WTC11 (cell line): ENCODE measurements around the gene LAIR2. TPM values are rescaled to one million over a fixed set of nuclear protein-coding genes. Genes with fewer than 3 reads are reported as not detected.

Experiments used
- ATAC-seq: fragments of 200-7000 bp; cut with Tn5 transposase; 2 replicates; pipeline ENCODE4 v1.10.0; 2021; ENCODE audit warnings: mild to moderate bottlenecking, moderate library complexity
- CTCF ChIA-PET: fragments of 300-600 bp; sonication (Branson Sonifier 250); formaldehyde crosslinking; loops from one replicate; lab custom pipeline; 2021; ENCODE audit warnings: antibody characterized with exemption; lab: Charles Lee
- POLR2A ChIA-PET: fragments of 350-600 bp; sonication (Branson Sonifier 250); formaldehyde crosslinking; loops from one replicate; lab custom pipeline; 2021; ENCODE audit warnings: antibody characterized with exemption; lab: Charles Lee
- DNase-seq: peaks from one replicate; pipeline ENCODE4 v3.0.0; 2021; ENCODE audit warnings: low spot score
- H3K27ac Mint-ChIP-seq: 2 replicates; pipeline ENCODE4 v1.8.0; 2021; ENCODE audit warnings: mixed read lengths
- H3K27me3 Mint-ChIP-seq: 2 replicates; pipeline ENCODE4 v1.8.0; 2021; ENCODE audit warnings: low read depth, mild to moderate bottlenecking, moderate library complexity, mixed read lengths
- H3K36me3 Mint-ChIP-seq: 2 replicates; pipeline ENCODE4 v1.8.0; 2021; ENCODE audit warnings: mixed read lengths
- H3K4me1 Mint-ChIP-seq: 2 replicates; pipeline ENCODE4 v1.8.0; 2022; ENCODE audit warnings: mixed read lengths
- H3K4me3 Mint-ChIP-seq: 2 replicates; pipeline ENCODE4 v1.8.0; 2021; ENCODE audit warnings: mild to moderate bottlenecking, moderate library complexity, mixed read lengths
- H3K9me3 Mint-ChIP-seq: 2 replicates; pipeline ENCODE4 v1.8.0; 2021; ENCODE audit warnings: mixed read lengths
- CBFB ChIP-seq: sonication (generic); formaldehyde crosslinking; IDR thresholded peaks from 2 replicates; pipeline ENCODE4 v1.8.1; 2022; ENCODE audit warnings: mild to moderate bottlenecking, low read depth, missing genetic modification reagents
- CREM ChIP-seq: sonication (generic); formaldehyde crosslinking; IDR thresholded peaks from 2 replicates; pipeline ENCODE4 v1.8.1; 2022; ENCODE audit warnings: mild to moderate bottlenecking, missing genetic modification reagents, moderate library complexity
- E2F1 ChIP-seq: sonication (generic); formaldehyde crosslinking; IDR thresholded peaks from 2 replicates; pipeline ENCODE4 v1.8.0; 2022; ENCODE audit warnings: mild to moderate bottlenecking, missing genetic modification reagents
- ERG ChIP-seq: fragments of 250-450 bp; sonication (Bioruptor Pico); IDR thresholded peaks from 2 replicates; pipeline ENCODE4 v1.8.0; 2021; ENCODE audit warnings: mild to moderate bottlenecking
- ETV6 ChIP-seq: sonication (generic); formaldehyde crosslinking; IDR thresholded peaks from 2 replicates; pipeline ENCODE4 v1.8.1; 2022; ENCODE audit warnings: mild to moderate bottlenecking, missing genetic modification reagents
- FOXP1 ChIP-seq: sonication (generic); formaldehyde crosslinking; IDR thresholded peaks from 2 replicates; pipeline ENCODE4 v1.8.0; 2022; ENCODE audit warnings: missing genetic modification reagents, mild to moderate bottlenecking, moderate library complexity, borderline replicate concordance
- IRF2 ChIP-seq: sonication (generic); formaldehyde crosslinking; IDR thresholded peaks from 2 replicates; pipeline ENCODE4 v1.8.0; 2022; ENCODE audit warnings: low read depth, missing genetic modification reagents, borderline replicate concordance
- JUN ChIP-seq: sonication (generic); formaldehyde crosslinking; IDR thresholded peaks from 2 replicates; pipeline ENCODE4 v1.8.0; 2023; ENCODE audit warnings: mild to moderate bottlenecking, missing genetic modification reagents
- MXD4 ChIP-seq: fragments of 250-450 bp; sonication (Bioruptor Pico); IDR thresholded peaks from 2 replicates; pipeline ENCODE4 v1.8.0; 2021; ENCODE audit warnings: mild to moderate bottlenecking, moderate library complexity, borderline replicate concordance
- NFE2L1 ChIP-seq: sonication (generic); formaldehyde crosslinking; IDR thresholded peaks from 2 replicates; pipeline ENCODE4 v1.8.1; 2023; ENCODE audit warnings: missing genetic modification reagents
- PRDM15 ChIP-seq: sonication (generic); formaldehyde crosslinking; IDR thresholded peaks from 2 replicates; pipeline ENCODE4 v1.8.0; 2022; ENCODE audit warnings: missing genetic modification reagents
- RELA ChIP-seq: sonication (generic); formaldehyde crosslinking; IDR thresholded peaks from 2 replicates; pipeline ENCODE4 v1.8.1; 2022; ENCODE audit warnings: missing genetic modification reagents, mild to moderate bottlenecking, borderline replicate concordance
- SOX15 ChIP-seq: fragments of 250-450 bp; sonication (Bioruptor Pico); IDR thresholded peaks from 2 replicates; pipeline ENCODE4 v1.9.0; 2021; ENCODE audit warnings: mild to moderate bottlenecking
- TEAD4 ChIP-seq: sonication (generic); formaldehyde crosslinking; IDR thresholded peaks from 2 replicates; pipeline ENCODE4 v1.8.0; 2022; ENCODE audit warnings: mild to moderate bottlenecking, missing genetic modification reagents
- USF1 ChIP-seq: sonication (generic); formaldehyde crosslinking; IDR thresholded peaks from 2 replicates; pipeline ENCODE4 v1.8.0; 2022; ENCODE audit warnings: mild to moderate bottlenecking, missing genetic modification reagents
- ZNF263 ChIP-seq: sonication (generic); formaldehyde crosslinking; IDR thresholded peaks from 2 replicates; pipeline ENCODE4 v1.8.1; 2022; ENCODE audit warnings: low read depth, mild to moderate bottlenecking, moderate library complexity, missing genetic modification reagents
- ZNF317 ChIP-seq: sonication (generic); formaldehyde crosslinking; IDR thresholded peaks from 2 replicates; pipeline ENCODE4 v1.8.1; 2023; ENCODE audit warnings: low read depth, mild to moderate bottlenecking, moderate library complexity, missing genetic modification reagents, borderline replicate concordance
- ZNF396 ChIP-seq: fragments of 250-450 bp; sonication (Bioruptor Pico); IDR thresholded peaks from 2 replicates; pipeline ENCODE4 v1.8.0; 2021; ENCODE audit warnings: mild to moderate bottlenecking, moderate library complexity, borderline replicate concordance
- ZNF425 ChIP-seq: fragments of 250-450 bp; sonication (Bioruptor Pico); conservative IDR thresholded peaks from 2 replicates; pipeline ENCODE4 v1.9.0; 2021; ENCODE audit warnings: mild to moderate bottlenecking
- total RNA-seq: library from RNA; stranded (reverse); gene quantifications from 3 replicates; pipeline ENCODE4 v1.2.3, GENCODE V29; 2021
- TF ChIP-seq, protein P1 (sequence below): sonication (generic); formaldehyde crosslinking; IDR thresholded peaks from 2 replicates; pipeline ENCODE4 v1.8.1; 2023; ENCODE audit warnings: mild to moderate bottlenecking, missing genetic modification reagents, moderate library complexity
- TF ChIP-seq, protein P2 (sequence below): fragments of 250-450 bp; sonication (Bioruptor Pico); IDR thresholded peaks from 2 replicates; pipeline ENCODE4 v1.9.0; 2021; ENCODE audit warnings: moderate library complexity, mild to moderate bottlenecking, inconsistent platforms, borderline replicate concordance

The LAIR2 gene
- total RNA-seq, 1 experiment from 2014 or later = not detected

GRCh38 chr19:54453921-54454780 lies 48.5 kb upstream of the LAIR2 start:
- H3K4me1 Mint-ChIP-seq = peaks cover 13% of the 10 kb centered on the region
- H3K27ac Mint-ChIP-seq = no peak overlapping the region
- no peaks in the 10 kb centered on the region for H3K9me3 Mint-ChIP-seq
- no peak overlapping the region for H3K4me3 Mint-ChIP-seq
- CTCF ChIA-PET = interaction anchor here (1.8 kb wide), 1 partner anchor 15 kb away, joined by 5 read pairs; no protein-coding TSS in a partner anchor
- H3K27me3 Mint-ChIP-seq = no peaks in the 10 kb centered on the region; the same call in 1 of the 2 replicates
- TF ChIP-seq CBFB (no peak), USF1 (CRISPR knock-in tag) (no peak), ZNF317 (no peak), ZNF425 (CRISPR knock-in tag) (no peak), ETV6 (CRISPR knock-in tag) (no peak), NFE2L1 (CRISPR knock-in tag) (no peak), ERG (CRISPR knock-in tag) (no peak), FOXP1 (no peak)
- TF ChIP-seq, protein P1, sequence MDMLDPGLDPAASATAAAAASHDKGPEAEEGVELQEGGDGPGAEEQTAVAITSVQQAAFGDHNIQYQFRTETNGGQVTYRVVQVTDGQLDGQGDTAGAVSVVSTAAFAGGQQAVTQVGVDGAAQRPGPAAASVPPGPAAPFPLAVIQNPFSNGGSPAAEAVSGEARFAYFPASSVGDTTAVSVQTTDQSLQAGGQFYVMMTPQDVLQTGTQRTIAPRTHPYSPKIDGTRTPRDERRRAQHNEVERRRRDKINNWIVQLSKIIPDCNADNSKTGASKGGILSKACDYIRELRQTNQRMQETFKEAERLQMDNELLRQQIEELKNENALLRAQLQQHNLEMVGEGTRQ (CRISPR knock-in tag) = no peak
- TF ChIP-seq, all 79 proteins: peak for 0
- POLR2A ChIA-PET = interaction anchor here (1.1 kb wide), 1 partner anchor 9 kb away, joined by 4 read pairs; the partner anchor contains the start of gene LENG9
- ATAC-seq (no peak), DNase-seq (no peak)
- H3K36me3 Mint-ChIP-seq = peaks cover 67% of the 10 kb centered on the region

DNA sequence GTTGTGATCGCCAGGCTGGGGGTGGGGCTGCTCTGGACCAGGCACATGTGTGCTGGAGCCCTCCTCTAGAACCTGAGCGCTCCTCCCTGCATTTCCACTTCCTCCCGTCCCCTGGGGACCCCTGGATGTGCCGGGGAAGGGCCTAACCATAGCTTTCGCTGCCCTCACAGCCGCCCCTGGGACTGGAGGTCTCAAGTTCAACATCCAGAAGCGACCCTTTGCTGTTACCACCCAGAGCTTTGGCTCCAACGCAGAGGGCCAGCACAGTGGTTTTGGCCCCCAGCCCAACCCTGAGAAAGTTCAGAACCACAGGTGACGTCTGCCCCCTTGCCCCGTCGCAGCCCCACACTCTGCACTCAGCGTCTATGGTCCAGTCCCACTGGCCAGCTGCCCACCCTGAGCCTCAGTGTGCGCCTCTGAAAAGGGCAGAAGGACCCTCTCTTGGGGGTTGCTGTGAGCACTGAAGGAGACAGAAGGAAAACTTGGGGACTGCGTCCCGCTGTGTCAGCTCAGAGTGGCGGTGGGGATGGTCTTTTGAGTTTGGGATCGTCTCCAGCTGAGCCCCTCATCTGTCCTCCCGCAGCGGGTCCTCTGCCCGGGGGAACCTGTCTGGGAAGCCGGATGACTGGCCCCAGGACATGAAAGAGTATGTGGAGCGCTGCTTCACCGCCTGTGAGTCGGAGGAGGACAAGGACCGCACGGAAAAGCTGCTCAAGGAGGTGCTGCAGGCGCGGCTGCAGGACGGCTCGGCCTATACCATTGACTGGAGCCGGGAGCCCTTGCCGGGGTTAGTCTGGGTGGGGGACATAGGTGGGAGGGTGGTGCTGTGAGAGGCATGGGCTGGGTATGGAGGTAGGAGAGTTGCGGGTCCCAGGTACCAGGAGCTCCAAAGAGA lies 47.6 kb upstream of the LAIR2 start:
- Mint-ChIP-seq H3K4me3 (no peak overlapping the region), H3K4me1 (peaks cover 10% of the 10 kb centered on the region), H3K27me3 (no peaks in the 10 kb centered on the region; the same call in 1 of the 2 replicates), H3K27ac (no peak overlapping the region), H3K9me3 (no peaks in the 10 kb centered on the region), H3K36me3 (peaks cover 74% of the 10 kb centered on the region)
- POLR2A ChIA-PET = no interaction called here
- CTCF ChIA-PET = interaction anchor here (0.7 to 1.8 kb wide), 2 partner anchors 14 to 16 kb away, joined by 3 to 5 read pairs; no protein-coding TSS in a partner anchor
- ATAC-seq (no peak), DNase-seq (no peak)
- no peak for TF ChIP-seq E2F1
- TF ChIP-seq RELA (CRISPR knock-in tag) = no peak
- TF ChIP-seq ZNF263 = no peak
- no peak for TF ChIP-seq TEAD4 (CRISPR knock-in tag)
- TF ChIP-seq PRDM15 (CRISPR knock-in tag) = no peak
- TF ChIP-seq IRF2 (CRISPR knock-in tag) = no peak
- no peak for TF ChIP-seq SOX15 (CRISPR knock-in tag)
- no peak for TF ChIP-seq CBFB
- no peak for TF ChIP-seq MXD4
- TF ChIP-seq, protein P2, sequence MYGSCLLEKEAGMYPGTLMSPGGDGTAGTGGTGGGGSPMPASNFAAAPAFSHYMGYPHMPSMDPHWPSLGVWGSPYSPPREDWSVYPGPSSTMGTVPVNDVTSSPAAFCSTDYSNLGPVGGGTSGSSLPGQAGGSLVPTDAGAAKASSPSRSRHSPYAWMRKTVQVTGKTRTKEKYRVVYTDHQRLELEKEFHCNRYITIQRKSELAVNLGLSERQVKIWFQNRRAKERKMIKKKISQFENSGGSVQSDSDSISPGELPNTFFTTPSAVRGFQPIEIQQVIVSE = no peak
- no peak for TF ChIP-seq CREM
- no peak for TF ChIP-seq JUN (CRISPR knock-in tag)
- TF ChIP-seq ZNF396 (CRISPR knock-in tag) = no peak
